Astrocyte (in vitro differentiated cells and primary cell): ENCODE results near the gene ACKR3. TPM values are rescaled to one million over a fixed set of nuclear protein-coding genes. Genes with fewer than 3 reads are reported as not detected.

ENCODE experiments used
- DNase-seq: peaks from one replicate; pipeline ENCODE4 v3.0.0-alpha.2; 2010; ENCODE audit warnings: low read depth
- FAIRE-seq: peaks from 2 replicates; lab custom pipeline; 2011; peaks lifted over from hg19 to GRCh38; lab: Jason Lieb, UNC
- H2AFZ ChIP-seq: 2 replicates; pipeline ENCODE4 v1.6.0; 2012; ENCODE audit warnings: low read depth, low read length, inconsistent platforms
- H3K27ac ChIP-seq: 2 replicates; pipeline ENCODE4 v1.5.1; 2011; ENCODE audit warnings: low read depth, low read length, inconsistent platforms
- H3K27me3 ChIP-seq: 2 replicates; pipeline ENCODE4 v1.6.0; 2011; ENCODE audit warnings: low read length, inconsistent platforms; ENCODE audit not compliant: insufficient read depth
- H3K36me3 ChIP-seq: 2 replicates; pipeline ENCODE4 v1.5.1; 2011; ENCODE audit warnings: low read length, inconsistent platforms; ENCODE audit not compliant: insufficient read depth
- H3K4me1 ChIP-seq: 2 replicates; pipeline ENCODE4 v1.5.1; 2011; ENCODE audit warnings: low read length, inconsistent platforms; ENCODE audit not compliant: insufficient read depth
- H3K4me2 ChIP-seq: 2 replicates; pipeline ENCODE4 v1.6.0; 2012; ENCODE audit warnings: low read length, inconsistent platforms
- H3K4me3 ChIP-seq: 2 replicates; pipeline ENCODE4 v1.5.1; 2011; ENCODE audit warnings: low read depth, mild to moderate bottlenecking, low read length, inconsistent platforms; ENCODE audit not compliant: insufficient read depth
- H3K79me2 ChIP-seq: 2 replicates; pipeline ENCODE4 v1.6.0; 2012; ENCODE audit warnings: mild to moderate bottlenecking, low read length, inconsistent platforms; ENCODE audit not compliant: insufficient read depth
- H3K9ac ChIP-seq: 2 replicates; pipeline ENCODE4 v1.6.0; 2012; ENCODE audit warnings: mild to moderate bottlenecking, low read length, inconsistent platforms
- H3K9me3 ChIP-seq: 2 replicates; pipeline ENCODE4 v1.5.1; 2012; ENCODE audit warnings: low read depth, mild to moderate bottlenecking, low read length, inconsistent platforms; ENCODE audit not compliant: insufficient read depth
- H4K20me1 ChIP-seq: 2 replicates; pipeline ENCODE4 v1.6.0; 2012; ENCODE audit warnings: low read length, inconsistent platforms; ENCODE audit not compliant: insufficient read depth
- H3K27ac Mint-ChIP-seq: one replicate; pipeline ENCODE4 v1.8.0; 2021; ENCODE audit warnings: mild to moderate bottlenecking, mixed read lengths; ENCODE audit not compliant: unreplicated experiment
- H3K27me3 Mint-ChIP-seq: one replicate; pipeline ENCODE4 v1.8.0; 2021; ENCODE audit warnings: low read depth, mixed read lengths; ENCODE audit not compliant: unreplicated experiment
- H3K36me3 Mint-ChIP-seq: one replicate; pipeline ENCODE4 v1.8.0; 2021; ENCODE audit warnings: low read depth, mixed read lengths; ENCODE audit not compliant: unreplicated experiment
- H3K4me1 Mint-ChIP-seq: one replicate; pipeline ENCODE4 v1.8.0; 2021; ENCODE audit warnings: low read depth, mixed read lengths; ENCODE audit not compliant: unreplicated experiment
- H3K4me3 Mint-ChIP-seq: one replicate; pipeline ENCODE4 v1.8.0; 2021; ENCODE audit warnings: mild to moderate bottlenecking, moderate library complexity, mixed read lengths; ENCODE audit not compliant: unreplicated experiment
- H3K9me3 Mint-ChIP-seq: one replicate; pipeline ENCODE4 v1.8.0; 2021; ENCODE audit warnings: mild to moderate bottlenecking, mixed read lengths; ENCODE audit not compliant: unreplicated experiment
- EZH2 ChIP-seq: IDR thresholded peaks from 2 replicates; pipeline ENCODE4 v1.6.1; 2012; ENCODE audit warnings: mild to moderate bottlenecking, low read length, inconsistent platforms; ENCODE audit not compliant: insufficient read depth
- total RNA-seq: library from RNA; stranded (reverse); gene quantifications from 2 replicates; pipeline ENCODE4 v1.2.1, GENCODE V29; 2021
- TF ChIP-seq, protein P1 (sequence below): IDR thresholded peaks from 2 replicates; pipeline ENCODE4 v1.5.1; 2011; ENCODE audit warnings: low read depth, mild to moderate bottlenecking, inconsistent platforms, low read length, moderate library complexity; ENCODE audit not compliant: insufficient read depth

ACKR3 gene
- total RNA-seq, 1 donor from 2014 or later: 72.7 TPM

- Histone ChIP-seq H3K4me2 (no peak overlapping the region), H2AFZ (no peak overlapping the region), H4K20me1 (no peaks in the 10 kb centered on the region), H3K4me3 (no peak overlapping the region), H3K9ac (no peak overlapping the region), H3K9me3 (no peaks in the 10 kb centered on the region), H3K79me2 (no peaks in the 10 kb centered on the region), H3K27me3 (peaks cover 4% of the 10 kb centered on the region), H3K4me1 (peaks cover 6% of the 10 kb centered on the region), H3K36me3 (no peaks in the 10 kb centered on the region), H3K27ac (no peak overlapping the region)
- no peak overlapping the region for H3K27ac Mint-ChIP-seq
- DNase-seq (no peak), FAIRE-seq (no peak)
- H3K36me3 Mint-ChIP-seq: no peaks in the 10 kb centered on the region
- H3K4me3 Mint-ChIP-seq: no peak overlapping the region
- no peaks in the 10 kb centered on the region for H3K9me3 Mint-ChIP-seq
- H3K27me3 Mint-ChIP-seq: peaks cover 36% of the 10 kb centered on the region
- TF ChIP-seq, protein P1, sequence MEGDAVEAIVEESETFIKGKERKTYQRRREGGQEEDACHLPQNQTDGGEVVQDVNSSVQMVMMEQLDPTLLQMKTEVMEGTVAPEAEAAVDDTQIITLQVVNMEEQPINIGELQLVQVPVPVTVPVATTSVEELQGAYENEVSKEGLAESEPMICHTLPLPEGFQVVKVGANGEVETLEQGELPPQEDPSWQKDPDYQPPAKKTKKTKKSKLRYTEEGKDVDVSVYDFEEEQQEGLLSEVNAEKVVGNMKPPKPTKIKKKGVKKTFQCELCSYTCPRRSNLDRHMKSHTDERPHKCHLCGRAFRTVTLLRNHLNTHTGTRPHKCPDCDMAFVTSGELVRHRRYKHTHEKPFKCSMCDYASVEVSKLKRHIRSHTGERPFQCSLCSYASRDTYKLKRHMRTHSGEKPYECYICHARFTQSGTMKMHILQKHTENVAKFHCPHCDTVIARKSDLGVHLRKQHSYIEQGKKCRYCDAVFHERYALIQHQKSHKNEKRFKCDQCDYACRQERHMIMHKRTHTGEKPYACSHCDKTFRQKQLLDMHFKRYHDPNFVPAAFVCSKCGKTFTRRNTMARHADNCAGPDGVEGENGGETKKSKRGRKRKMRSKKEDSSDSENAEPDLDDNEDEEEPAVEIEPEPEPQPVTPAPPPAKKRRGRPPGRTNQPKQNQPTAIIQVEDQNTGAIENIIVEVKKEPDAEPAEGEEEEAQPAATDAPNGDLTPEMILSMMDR: no peak
- no peak for TF ChIP-seq EZH2
- peaks cover 22% of the 10 kb centered on the region for H3K4me1 Mint-ChIP-seq
Observed at GRCh38 chr2:236612737-236613136, 43.1 kb downstream of the ACKR3 start.

DNA sequence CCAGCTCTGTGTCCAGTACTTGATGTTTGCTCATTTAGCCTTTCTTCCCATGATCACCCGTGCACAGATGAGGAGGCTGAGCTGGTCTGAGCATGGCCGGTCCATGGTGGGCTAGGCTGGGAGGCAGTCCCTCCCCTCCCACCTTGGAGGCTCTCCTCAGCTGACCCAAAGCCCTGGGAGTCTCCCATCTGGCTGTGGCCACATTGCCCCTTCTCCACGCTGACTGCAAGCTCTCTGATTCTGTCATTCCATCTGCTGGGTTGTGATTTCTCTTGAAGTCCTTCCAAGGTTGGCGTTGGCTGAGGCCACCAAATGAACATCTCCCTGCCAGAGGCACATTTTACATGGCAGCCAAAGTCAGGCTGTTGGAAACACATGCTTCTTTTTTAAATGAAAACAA, 44.0 kb downstream of the ACKR3 start:
- Mint-ChIP-seq H3K4me3 (no peak overlapping the region), H3K9me3 (no peaks in the 10 kb centered on the region), H3K36me3 (no peaks in the 10 kb centered on the region), H3K27ac (no peak overlapping the region), H3K4me1 (peaks cover 16% of the 10 kb centered on the region), H3K27me3 (peaks cover 45% of the 10 kb centered on the region)
- DNase-seq (no peak), FAIRE-seq (no peak)
- H3K9ac ChIP-seq: no peak overlapping the region
- no peak overlapping the region for H3K27ac ChIP-seq
- H3K4me2 ChIP-seq: no peak overlapping the region
- H3K9me3 ChIP-seq: no peaks in the 10 kb centered on the region
- no peak for TF ChIP-seq EZH2
- TF ChIP-seq, protein P1: no peak
- no peak overlapping the region for H3K4me3 ChIP-seq
- H3K4me1 ChIP-seq: peaks cover 6% of the 10 kb centered on the region
- no peaks in the 10 kb centered on the region for H4K20me1 ChIP-seq
- no peaks in the 10 kb centered on the region for H3K79me2 ChIP-seq
- H3K27me3 ChIP-seq: peaks cover 10% of the 10 kb centered on the region
- H3K36me3 ChIP-seq: no peaks in the 10 kb centered on the region
- H2AFZ ChIP-seq: no peak overlapping the region

- no peaks in the 10 kb centered on the region for H3K79me2 ChIP-seq
- H3K4me3 Mint-ChIP-seq: no peak overlapping the region
- H3K4me1 Mint-ChIP-seq: peaks cover 12% of the 10 kb centered on the region
- H3K9me3 Mint-ChIP-seq: peaks cover 2% of the 10 kb centered on the region
- no peaks in the 10 kb centered on the region for H3K9me3 ChIP-seq
- DNase-seq (no peak), FAIRE-seq (no peak)
- H3K27me3 ChIP-seq: peaks cover 15% of the 10 kb centered on the region
- TF ChIP-seq EZH2: no peak
- TF ChIP-seq, protein P1: no peak
- H3K9ac ChIP-seq: no peak overlapping the region
- H2AFZ ChIP-seq: no peak overlapping the region
- H3K27ac Mint-ChIP-seq: no peak overlapping the region
- H3K4me3 ChIP-seq: no peak overlapping the region
- no peak overlapping the region for H3K27ac ChIP-seq
- H3K4me1 ChIP-seq: peaks cover 6% of the 10 kb centered on the region
- peaks cover 54% of the 10 kb centered on the region for H3K27me3 Mint-ChIP-seq
- H3K4me2 ChIP-seq: no peak overlapping the region
- no peaks in the 10 kb centered on the region for H4K20me1 ChIP-seq
- H3K36me3 ChIP-seq: no peaks in the 10 kb centered on the region
- H3K36me3 Mint-ChIP-seq: no peaks in the 10 kb centered on the region
Observed at GRCh38 chr2:236614551-236614950, 44.9 kb downstream of the ACKR3 start.
